Measurements from ENCODE around the gene HTRA1.

- no peak for TF ChIP-seq CTCF (conservative IDR thresholded peaks at IDR 0.05; ENCODE audit: low read depth, low read length)
- TF ChIP-seq POLR2A (IDR thresholded peaks at IDR 0.05; ENCODE audit: low read depth, low read length) = no peak
- no peak for TF ChIP-seq RAD21 (IDR thresholded peaks at IDR 0.05; ENCODE audit: low read length)
Observed at GRCh38 chr10:122463466-122464249, 2.3 kb downstream of the HTRA1 start.

Measured in IMR-90 (cell line).